Measurements from ENCODE around the gene GRAMD1A. TPM values are rescaled to one million over a fixed set of nuclear protein-coding genes. Genes with fewer than 3 reads are reported as not detected.
"Not testable (repeated sequence)": the region's sequence is repeated elsewhere in the genome, so short reads cannot be mapped to it uniquely, and the experiment has no call there.

Gene GRAMD1A
- total and polyA plus RNA-seq, 5 donors from 2014 or later: 25.7 to 179 (median 35.6) TPM

- Mint-ChIP-seq H3K27me3 (peaks cover 5% of the 10 kb centered on the region), H3K36me3 (no peaks in the 10 kb centered on the region), H3K27ac (peak overlapping the region in 1 of 3 donors; percentile 44), H3K4me3 (peak overlapping the region in 1 of 4 donors; percentile 25), H3K4me1 (peaks cover 0 to 37% (median 5%) of the 10 kb centered on the region in 4 donors), H3K9me3 (peaks cover 0 to 2% (median 0%) of the 10 kb centered on the region in 7 donors)
- no peaks in the 10 kb centered on the region for H3K27me3 ChIP-seq (ENCODE audit: control insufficient read depth, insufficient read depth, low read length)
- H3K36me3 ChIP-seq (ENCODE audit: control insufficient read depth, insufficient read depth, low read length): no peaks in the 10 kb centered on the region
- no peak overlapping the region for H3K4me3 ChIP-seq (ENCODE audit: low read depth, low read length)
- H3K9me3 ChIP-seq (ENCODE audit: control insufficient read depth in 2 of 2, low read length in 2 of 2): no peaks in the 10 kb centered on the region
- H3K27ac ChIP-seq (ENCODE audit: insufficient read depth, low read length, poor library complexity, severe bottlenecking): no peak overlapping the region
- DNase-seq: no peak
- no peak for ATAC-seq (ENCODE audit: low read depth in 2 of 2)
- peaks cover 15% of the 10 kb centered on the region for H3K4me1 ChIP-seq (ENCODE audit: control insufficient read depth, insufficient read depth, low read length, poor library complexity, severe bottlenecking)
These were observed 8.4 kb upstream of the GRAMD1A start for GRCh38 chr19:34991542-34992333.

- not testable (repeated sequence) for H3K27ac ChIP-seq (ENCODE audit: insufficient read depth, low read length, poor library complexity, severe bottlenecking); H3K4me3 ChIP-seq (ENCODE audit: low read depth, low read length); H3K27ac Mint-ChIP-seq; DNase-seq; H3K9me3 ChIP-seq (ENCODE audit: control insufficient read depth in 2 of 2, low read length in 2 of 2); ATAC-seq (ENCODE audit: low read depth in 2 of 2); H3K36me3 Mint-ChIP-seq; H3K36me3 ChIP-seq (ENCODE audit: control insufficient read depth, insufficient read depth, low read length); H3K27me3 Mint-ChIP-seq; H3K9me3 Mint-ChIP-seq; H3K27me3 ChIP-seq (ENCODE audit: control insufficient read depth, insufficient read depth, low read length); H3K4me3 Mint-ChIP-seq
- H3K4me1 Mint-ChIP-seq: peaks cover 7 to 45% (median 14%) of the 10 kb centered on the region in 4 donors
- peaks cover 23% of the 10 kb centered on the region for H3K4me1 ChIP-seq (ENCODE audit: control insufficient read depth, insufficient read depth, low read length, poor library complexity, severe bottlenecking)
These were observed 7.5 kb upstream of the GRAMD1A start for GRCh38 chr19:34992582-34992981.

DNA sequence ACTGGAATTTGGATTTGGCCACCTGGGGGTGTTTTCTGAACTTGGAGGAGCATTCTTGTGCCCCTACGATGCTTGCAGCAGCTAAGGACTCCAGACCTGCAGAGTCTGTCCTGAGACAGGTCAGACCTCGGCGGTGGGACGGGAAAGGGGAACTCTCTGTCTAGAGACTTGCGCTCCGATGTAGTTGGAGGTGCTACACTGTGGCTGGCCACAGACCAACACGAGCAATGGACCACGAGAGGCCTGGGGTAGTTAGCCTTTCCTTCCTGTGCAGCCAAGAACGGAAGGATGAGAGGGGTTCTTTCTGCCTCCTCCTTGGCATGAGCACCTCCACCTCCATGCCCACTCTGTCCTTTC lies 5.9 kb upstream of the GRAMD1A start:
- Mint-ChIP-seq H3K4me1 (peaks cover 8 to 53% (median 24%) of the 10 kb centered on the region in 4 donors), H3K27ac (peak overlapping the region in 2 of 3 donors; percentile 25 to 70), H3K4me3 (no peak overlapping the region), H3K36me3 (no peaks in the 10 kb centered on the region), H3K9me3 (peaks cover 0 to 2% (median 0%) of the 10 kb centered on the region in 7 donors), H3K27me3 (peaks cover 5% of the 10 kb centered on the region)
- Histone ChIP-seq H3K9me3 (ENCODE audit: control insufficient read depth in 2 of 2, low read length in 2 of 2) (no peaks in the 10 kb centered on the region), H3K4me1 (ENCODE audit: control insufficient read depth, insufficient read depth, low read length, poor library complexity, severe bottlenecking) (peaks cover 40% of the 10 kb centered on the region), H3K36me3 (ENCODE audit: control insufficient read depth, insufficient read depth, low read length) (no peaks in the 10 kb centered on the region), H3K27me3 (ENCODE audit: control insufficient read depth, insufficient read depth, low read length) (no peaks in the 10 kb centered on the region), H3K4me3 (ENCODE audit: low read depth, low read length) (no peak overlapping the region), H3K27ac (ENCODE audit: insufficient read depth, low read length, poor library complexity, severe bottlenecking) (no peak overlapping the region)
- ATAC-seq (ENCODE audit: low read depth in 2 of 2) (no peak), DNase-seq (no peak)

- Histone ChIP-seq H3K27me3 (ENCODE audit: control insufficient read depth, insufficient read depth, low read length) (no peaks in the 10 kb centered on the region), H3K27ac (ENCODE audit: insufficient read depth, low read length, poor library complexity, severe bottlenecking) (no peak overlapping the region), H3K9me3 (ENCODE audit: control insufficient read depth in 2 of 2, low read length in 2 of 2) (no peaks in the 10 kb centered on the region), H3K36me3 (ENCODE audit: control insufficient read depth, insufficient read depth, low read length) (no peaks in the 10 kb centered on the region), H3K4me3 (ENCODE audit: low read depth, low read length) (no peak overlapping the region), H3K4me1 (ENCODE audit: control insufficient read depth, insufficient read depth, low read length, poor library complexity, severe bottlenecking) (peaks cover 46% of the 10 kb centered on the region)
- ATAC-seq (ENCODE audit: low read depth in 2 of 2) (no peak), DNase-seq (no peak)
- peaks cover 8 to 55% (median 24%) of the 10 kb centered on the region in 4 donors for H3K4me1 Mint-ChIP-seq
- peaks cover 0 to 2% (median 0%) of the 10 kb centered on the region in 7 donors for H3K9me3 Mint-ChIP-seq
- H3K27ac Mint-ChIP-seq: peak overlapping the region in 2 of 3 donors; percentile 94 to 98
- no peaks in the 10 kb centered on the region for H3K36me3 Mint-ChIP-seq
- no peak overlapping the region for H3K4me3 Mint-ChIP-seq
- H3K27me3 Mint-ChIP-seq: peaks cover 5% of the 10 kb centered on the region
These were observed 5.2 kb upstream of the GRAMD1A start for GRCh38 chr19:34994643-34995541.

GRCh38 chr19:34995551-34995950 lies 4.6 kb upstream of the GRAMD1A start:
- Histone ChIP-seq H3K4me3 (ENCODE audit: low read depth, low read length) (no peak overlapping the region), H3K4me1 (ENCODE audit: control insufficient read depth, insufficient read depth, low read length, poor library complexity, severe bottlenecking) (peaks cover 47% of the 10 kb centered on the region), H3K27ac (ENCODE audit: insufficient read depth, low read length, poor library complexity, severe bottlenecking) (no peak overlapping the region), H3K9me3 (ENCODE audit: control insufficient read depth in 2 of 2, low read length in 2 of 2) (no peaks in the 10 kb centered on the region), H3K36me3 (ENCODE audit: control insufficient read depth, insufficient read depth, low read length) (no peaks in the 10 kb centered on the region), H3K27me3 (ENCODE audit: control insufficient read depth, insufficient read depth, low read length) (no peaks in the 10 kb centered on the region)
- no peaks in the 10 kb centered on the region for H3K36me3 Mint-ChIP-seq
- peak overlapping the region in 2 of 3 donors; percentile 94 to 98 for H3K27ac Mint-ChIP-seq
- H3K27me3 Mint-ChIP-seq: peaks cover 5% of the 10 kb centered on the region
- H3K4me3 Mint-ChIP-seq: peak overlapping the region in 1 of 4 donors; percentile 24
- no peak for ATAC-seq (ENCODE audit: low read depth in 2 of 2)
- H3K4me1 Mint-ChIP-seq: peaks cover 8 to 50% (median 22%) of the 10 kb centered on the region in 4 donors
- DNase-seq: no peak
- H3K9me3 Mint-ChIP-seq: peaks cover 0 to 2% (median 0%) of the 10 kb centered on the region in 7 donors

- Histone ChIP-seq H3K4me1 (ENCODE audit: control insufficient read depth, insufficient read depth, low read length, poor library complexity, severe bottlenecking) (peaks cover 62% of the 10 kb centered on the region), H3K27me3 (ENCODE audit: control insufficient read depth, insufficient read depth, low read length) (no peaks in the 10 kb centered on the region), H3K27ac (ENCODE audit: insufficient read depth, low read length, poor library complexity, severe bottlenecking) (peak overlapping the region; percentile 75), H3K36me3 (ENCODE audit: control insufficient read depth, insufficient read depth, low read length) (no peaks in the 10 kb centered on the region), H3K9me3 (ENCODE audit: control insufficient read depth in 2 of 2, low read length in 2 of 2) (no peaks in the 10 kb centered on the region), H3K4me3 (ENCODE audit: low read depth, low read length) (peak overlapping the region; percentile 59)
- Mint-ChIP-seq H3K36me3 (peaks cover 8% of the 10 kb centered on the region), H3K4me1 (peaks cover 8 to 58% (median 31%) of the 10 kb centered on the region in 4 donors), H3K4me3 (peak overlapping the region; percentile 76 to 99 (median 87)), H3K27ac (peak overlapping the region; percentile 94 to 98 (median 94)), H3K27me3 (peaks cover 5% of the 10 kb centered on the region), H3K9me3 (peaks cover 0 to 2% (median 0%) of the 10 kb centered on the region in 7 donors)
- ATAC-seq (ENCODE audit: low read depth in 2 of 2) (peak; percentile 25 to 27), DNase-seq (peak in 2 of 3 donors; percentile 68 to 75)
These were observed 3.0 kb upstream of the GRAMD1A start for GRCh38 chr19:34997071-34997617.

GRCh38 chr19:34998224-34998623 lies 1.9 kb upstream of the GRAMD1A start:
- ATAC-seq (ENCODE audit: low read depth in 2 of 2); H3K27me3 Mint-ChIP-seq; H3K9me3 ChIP-seq (ENCODE audit: control insufficient read depth in 2 of 2, low read length in 2 of 2); H3K27me3 ChIP-seq (ENCODE audit: control insufficient read depth, insufficient read depth, low read length); DNase-seq; H3K9me3 Mint-ChIP-seq; H3K4me3 ChIP-seq (ENCODE audit: low read depth, low read length); H3K36me3 ChIP-seq (ENCODE audit: control insufficient read depth, insufficient read depth, low read length): not testable (repeated sequence)
- peaks cover 13% of the 10 kb centered on the region for H3K36me3 Mint-ChIP-seq
- Histone ChIP-seq H3K27ac (ENCODE audit: insufficient read depth, low read length, poor library complexity, severe bottlenecking) (peak overlapping the region; percentile 90), H3K4me1 (ENCODE audit: control insufficient read depth, insufficient read depth, low read length, poor library complexity, severe bottlenecking) (peaks cover 73% of the 10 kb centered on the region)
- peak overlapping the region; percentile 98 for H3K27ac Mint-ChIP-seq
- H3K4me3 Mint-ChIP-seq: peak overlapping the region; percentile 87 to 90 (median 88)
- peaks cover 8 to 69% (median 41%) of the 10 kb centered on the region in 4 donors for H3K4me1 Mint-ChIP-seq
